ENCODE data around the gene DNAH3.
"Not testable (repeated sequence)": the region's sequence is repeated elsewhere in the genome, so short reads cannot be mapped to it uniquely, and the experiment has no call there.

Gene DNAH3

DNA sequence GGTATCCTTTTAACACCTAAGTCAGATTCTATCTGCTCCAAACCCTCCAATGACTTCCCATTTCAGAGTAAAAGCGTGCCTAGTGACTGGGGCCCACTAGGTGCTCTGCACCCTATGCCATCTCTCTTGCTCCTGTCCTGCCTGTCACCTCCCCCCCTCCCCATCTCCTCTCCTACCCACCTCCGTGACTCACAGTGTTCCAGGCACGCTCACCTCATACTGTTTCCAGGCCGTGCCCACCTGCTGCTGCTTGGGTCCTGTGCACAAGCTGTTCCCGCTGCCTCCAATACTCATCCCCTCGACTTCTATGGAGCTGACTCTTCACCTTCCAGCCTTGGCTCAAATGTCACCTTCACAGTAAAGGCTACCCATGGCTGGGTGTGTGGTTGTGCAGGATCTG lies 21.7 kb downstream of the DNAH3 start:
- no peak for DNase-seq (ENCODE audit: low spot score)

DNA sequence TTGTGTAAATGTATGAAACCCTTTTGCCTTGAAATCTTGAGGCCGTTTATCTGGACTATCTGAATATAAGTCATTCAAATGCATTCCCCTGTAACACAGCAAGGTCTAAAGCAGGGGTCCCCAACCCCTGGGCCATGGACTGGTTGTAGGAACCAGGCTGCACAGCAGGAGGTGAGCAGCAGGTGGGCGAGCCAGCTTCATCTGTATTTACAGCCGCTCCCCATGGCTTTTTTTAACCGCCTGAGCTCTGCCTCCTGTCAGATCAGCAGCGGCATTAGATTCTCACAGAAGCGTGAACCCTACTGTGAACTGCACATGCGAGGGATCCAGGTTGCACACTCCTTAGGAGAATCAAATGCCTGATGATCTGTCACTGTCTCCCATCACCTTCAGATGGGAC lies 24.1 kb downstream of the DNAH3 start:
- DNase-seq (ENCODE audit: low spot score) = no peak

DNA sequence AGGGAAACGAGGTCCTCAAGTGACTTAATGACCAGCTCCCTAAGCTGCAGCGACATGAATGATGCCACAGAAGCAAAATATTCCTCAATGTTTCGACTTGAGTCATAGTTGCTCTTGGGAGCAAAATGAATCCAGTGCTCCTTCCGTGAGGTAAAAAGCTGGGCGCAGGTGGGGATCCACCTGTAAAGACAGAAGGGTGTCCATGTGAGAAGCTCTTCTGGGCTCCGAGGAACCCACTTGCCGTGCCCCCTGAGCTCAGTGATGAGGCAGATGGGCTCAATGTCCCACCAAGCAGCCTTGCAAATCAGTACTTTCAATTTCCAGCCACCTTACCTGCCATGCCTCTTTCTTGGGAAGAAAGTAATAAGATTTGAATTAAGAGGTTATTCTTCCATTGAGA lies 25.5 kb downstream of the DNAH3 start:
- DNase-seq (ENCODE audit: low spot score) = no peak

DNA sequence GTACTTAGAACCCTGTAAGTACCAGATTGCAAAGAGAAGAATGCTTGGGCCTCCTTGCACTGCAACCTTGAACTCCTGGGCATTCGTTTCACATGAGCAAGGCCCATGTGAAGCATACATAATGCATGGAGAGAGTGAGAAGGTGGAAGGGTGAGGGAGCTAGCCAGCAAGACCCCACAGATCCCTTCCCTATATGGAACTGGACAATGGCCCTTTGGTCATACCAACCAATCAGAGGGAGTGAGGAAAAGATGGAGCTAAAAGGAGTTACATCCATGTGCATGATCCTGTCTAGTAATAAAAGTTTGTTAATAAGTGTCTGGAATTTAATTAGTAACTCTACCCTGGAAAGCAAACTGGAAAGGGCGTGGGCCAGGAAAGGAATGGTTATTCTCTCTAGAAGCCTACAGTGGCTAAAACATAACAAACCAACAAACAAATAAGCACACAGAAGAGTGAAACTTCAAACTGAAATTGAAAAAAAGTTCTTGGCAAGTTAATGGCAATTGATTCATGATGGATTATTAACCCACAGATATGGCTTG lies 29.6 kb downstream of the DNAH3 start:
- no peak for DNase-seq (ENCODE audit: low spot score)

DNA sequence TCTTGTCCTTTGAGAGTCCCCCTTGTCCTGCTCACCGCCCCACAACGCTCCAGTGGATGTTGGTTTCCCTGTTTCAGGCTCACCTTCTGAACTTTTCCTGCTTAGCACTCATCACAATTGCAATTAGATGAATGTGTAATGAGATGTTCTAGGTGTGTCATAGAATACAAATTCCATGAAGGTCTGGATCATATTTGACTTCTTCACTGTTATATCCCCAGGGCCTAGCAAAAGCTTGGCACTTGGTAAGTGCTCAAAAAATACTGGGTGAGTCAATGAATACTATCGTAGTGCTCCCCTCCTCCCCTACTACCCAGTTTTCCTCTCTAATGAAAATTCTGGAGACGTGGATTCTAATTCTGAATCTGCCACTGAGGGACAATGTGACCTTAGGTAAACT lies 33.1 kb downstream of the DNAH3 start:
- no peak for DNase-seq (ENCODE audit: low spot score)

DNA sequence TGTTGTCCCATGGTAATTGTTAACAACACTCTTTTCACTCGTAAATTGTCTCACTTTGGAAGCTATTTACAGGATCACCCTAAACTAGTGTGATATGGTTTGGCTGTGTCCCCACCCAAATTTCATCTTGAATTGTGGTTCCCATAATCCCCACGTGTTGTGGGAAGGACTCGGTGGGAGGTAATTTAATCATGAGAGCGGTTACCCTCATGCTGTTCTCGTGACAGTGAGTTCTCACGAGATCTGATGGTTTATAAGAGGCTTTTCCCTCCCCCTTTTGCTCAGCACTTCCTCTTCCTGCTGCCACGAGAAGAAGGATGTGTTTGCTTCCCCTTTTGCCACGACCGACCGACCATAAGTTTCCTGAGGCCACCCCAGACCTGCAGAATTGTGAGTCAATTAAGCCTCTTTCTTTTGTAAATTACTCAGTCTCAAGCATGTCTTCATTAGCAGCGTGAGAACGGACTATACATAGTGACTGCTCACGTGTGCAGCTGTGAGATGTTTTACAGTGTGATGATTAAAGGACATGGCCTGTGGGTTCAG lies 34.4 kb downstream of the DNAH3 start:
- no peak for DNase-seq (ENCODE audit: low spot score)

DNA sequence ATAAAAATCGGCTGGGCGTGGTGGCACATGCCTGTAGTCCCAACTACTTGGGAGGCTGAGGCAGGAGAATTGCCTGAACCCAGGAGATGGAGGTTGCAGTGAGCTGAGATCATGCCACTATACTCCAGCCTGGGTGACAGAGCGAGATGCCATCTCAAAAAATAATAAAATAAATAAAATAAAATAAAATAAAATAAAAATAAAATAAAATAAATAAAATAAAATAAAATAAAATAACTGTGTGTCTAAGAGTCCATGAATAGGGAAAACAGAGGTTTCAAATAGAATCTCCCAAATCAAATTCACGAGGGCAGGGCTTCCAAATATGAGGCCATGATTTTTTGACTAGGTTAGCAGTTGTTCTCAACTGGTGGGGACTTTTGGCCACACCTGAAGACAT lies 35.1 kb downstream of the DNAH3 start:
- not testable (repeated sequence) for DNase-seq (ENCODE audit: low spot score)

DNA sequence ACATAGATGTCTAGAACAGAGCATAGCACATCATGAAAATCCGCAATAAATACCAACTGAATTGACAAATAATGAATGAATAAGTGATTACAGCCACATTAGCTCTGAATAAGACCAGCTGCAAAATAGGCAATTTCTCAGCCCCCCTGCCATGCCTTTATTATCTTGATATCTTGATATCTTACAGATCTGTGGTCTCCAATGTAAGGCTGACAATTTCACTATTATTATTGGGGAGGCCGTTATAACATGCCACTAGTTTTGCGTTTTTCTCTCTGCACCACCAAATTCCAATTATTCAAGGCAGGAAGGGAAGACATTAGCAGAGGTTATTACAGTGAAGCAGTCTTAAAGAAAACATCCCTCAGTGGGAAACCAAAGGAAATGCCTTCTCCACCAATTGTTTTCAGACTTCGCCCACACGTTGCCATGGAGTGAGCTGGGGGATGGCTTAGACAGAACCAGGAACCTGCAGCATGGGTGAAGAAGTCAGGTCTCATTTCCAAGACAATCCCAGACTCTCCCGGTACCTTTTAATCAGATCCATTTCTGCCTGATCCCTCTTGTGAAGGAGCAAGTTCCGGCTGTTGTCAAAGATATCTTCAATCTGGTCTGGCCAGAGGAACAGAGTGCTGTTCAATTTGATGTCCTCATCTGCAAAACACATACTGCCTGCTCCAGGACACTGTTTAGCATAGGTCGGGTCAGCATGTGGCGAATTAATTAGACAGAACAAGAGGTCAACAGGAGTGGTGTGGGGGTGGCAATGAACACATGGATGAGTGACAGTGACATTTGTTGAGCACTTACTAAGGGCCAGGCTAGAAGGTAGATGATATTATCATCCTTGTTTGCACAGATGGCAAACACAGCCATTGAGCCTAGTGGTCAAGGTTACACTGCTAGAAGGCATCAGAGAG lies 46.4 kb downstream of the DNAH3 start:
- DNase-seq (ENCODE audit: low spot score) = peak; percentile 54

DNA sequence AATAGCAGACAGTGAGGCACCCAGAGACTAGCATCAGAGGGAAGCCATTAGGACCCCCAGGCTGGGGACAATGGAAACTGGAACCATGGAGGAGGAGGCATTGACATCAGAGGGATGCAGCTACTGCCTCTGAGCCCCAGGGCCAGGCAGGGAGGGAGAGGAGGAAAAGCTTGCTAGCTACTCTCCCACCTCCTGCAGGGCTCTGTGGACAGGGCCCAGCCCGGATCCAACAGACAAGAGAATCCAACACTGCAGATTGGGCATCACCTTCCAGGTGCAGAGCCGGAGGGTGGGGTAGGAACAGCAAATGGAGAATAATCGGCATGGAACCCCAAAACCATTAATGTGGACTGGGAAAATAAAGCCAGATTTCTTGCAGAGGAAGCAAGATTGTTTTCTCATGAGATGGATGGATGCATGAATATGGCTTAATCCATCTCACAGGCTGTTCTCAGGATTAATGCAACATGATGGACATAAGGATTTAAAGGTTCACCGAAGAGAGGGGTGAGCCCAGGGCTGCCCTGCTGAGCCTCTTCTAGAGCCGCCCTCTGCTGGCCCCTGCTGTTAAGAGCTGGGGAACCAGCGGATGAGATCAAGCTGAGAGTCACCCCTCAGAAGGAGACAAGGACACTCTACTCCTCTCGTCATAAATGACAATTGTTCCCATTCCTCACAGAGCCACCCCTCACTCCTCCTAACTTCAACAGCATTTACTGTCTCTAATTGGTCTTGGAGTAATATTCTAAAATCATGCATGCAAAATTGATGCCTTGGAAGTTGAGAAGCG lies 48.8 kb downstream of the DNAH3 start:
- no peak for DNase-seq (ENCODE audit: low spot score)

DNA sequence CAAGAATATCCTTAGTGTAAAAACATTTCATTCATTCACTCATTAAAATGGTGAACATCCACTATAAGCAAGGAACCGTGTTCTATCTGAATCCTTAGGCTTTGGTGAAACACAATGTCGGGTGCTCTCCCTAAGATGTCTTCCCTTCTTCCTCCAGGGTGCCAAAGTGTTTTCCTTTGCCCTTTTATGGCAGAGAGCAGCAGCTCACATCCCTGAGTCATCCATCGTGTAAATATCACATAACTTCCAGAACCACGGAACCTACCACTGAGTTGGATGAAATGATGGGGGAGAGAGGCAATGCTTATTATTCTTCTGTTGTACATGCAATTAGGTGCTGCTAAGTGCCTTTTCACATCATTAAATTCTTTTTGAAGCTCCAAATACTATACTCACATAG lies 50.2 kb downstream of the DNAH3 start:
- DNase-seq (ENCODE audit: low spot score) = peak; percentile 51

DNA sequence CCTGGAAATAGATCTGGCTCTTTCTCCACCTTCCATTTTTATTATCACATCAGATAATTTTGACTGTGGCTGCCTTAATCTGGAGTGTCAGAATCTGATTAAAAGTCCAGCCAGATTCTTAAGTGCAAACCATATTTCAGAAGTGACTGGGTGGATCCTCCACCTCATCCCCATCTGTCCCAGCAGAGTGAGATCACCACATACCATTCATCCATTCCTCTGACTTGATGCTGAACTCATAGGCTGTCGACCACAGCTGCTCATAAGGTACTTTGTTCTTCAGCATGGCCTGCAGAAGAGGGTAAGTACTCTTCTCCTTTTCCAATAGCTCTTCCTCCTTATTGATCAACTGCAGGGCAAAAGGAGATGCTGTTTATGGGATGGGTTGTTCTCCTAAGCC lies 53.5 kb downstream of the DNAH3 start:
- DNase-seq (ENCODE audit: low spot score) = peak; percentile 45

DNA sequence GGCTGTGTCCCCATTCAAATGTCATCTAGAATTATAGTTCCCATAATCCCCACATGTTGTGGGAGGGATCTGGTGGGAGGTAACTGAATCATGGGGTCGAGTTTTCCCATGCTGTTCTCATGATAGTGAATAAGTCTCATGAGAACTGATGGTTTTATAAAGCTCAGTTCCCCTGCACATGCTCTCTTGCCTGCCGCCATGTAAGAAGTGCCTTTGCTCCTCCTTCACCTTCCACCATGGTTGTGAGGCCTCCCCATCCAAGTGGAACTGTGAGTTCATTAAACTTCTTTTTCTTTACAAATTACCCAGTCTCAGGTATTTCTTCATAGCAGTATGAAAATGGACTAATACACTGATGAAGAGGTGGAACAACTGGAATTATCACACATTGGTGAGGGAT lies 55.9 kb downstream of the DNAH3 start:
- not testable (repeated sequence) for DNase-seq (ENCODE audit: low spot score)

DNA sequence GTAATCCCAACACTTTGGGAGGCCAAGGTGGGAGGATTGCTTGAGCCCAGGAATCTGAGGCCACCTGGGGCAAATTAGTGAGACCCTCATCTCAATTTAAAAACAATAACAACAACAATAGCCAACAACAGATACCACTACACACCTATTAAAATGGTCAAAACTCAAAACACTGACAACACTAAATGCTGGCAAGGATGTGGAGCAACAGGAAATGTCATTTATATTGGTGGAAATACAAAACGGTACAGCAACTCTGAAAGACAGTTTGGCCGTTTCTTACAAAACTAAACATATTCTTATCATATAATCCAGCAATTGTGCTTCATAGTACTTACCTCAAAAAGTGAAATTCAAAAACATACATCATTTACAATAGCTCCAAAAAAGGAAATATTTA lies 57.7 kb downstream of the DNAH3 start:
- DNase-seq (ENCODE audit: low spot score) = no peak

DNA sequence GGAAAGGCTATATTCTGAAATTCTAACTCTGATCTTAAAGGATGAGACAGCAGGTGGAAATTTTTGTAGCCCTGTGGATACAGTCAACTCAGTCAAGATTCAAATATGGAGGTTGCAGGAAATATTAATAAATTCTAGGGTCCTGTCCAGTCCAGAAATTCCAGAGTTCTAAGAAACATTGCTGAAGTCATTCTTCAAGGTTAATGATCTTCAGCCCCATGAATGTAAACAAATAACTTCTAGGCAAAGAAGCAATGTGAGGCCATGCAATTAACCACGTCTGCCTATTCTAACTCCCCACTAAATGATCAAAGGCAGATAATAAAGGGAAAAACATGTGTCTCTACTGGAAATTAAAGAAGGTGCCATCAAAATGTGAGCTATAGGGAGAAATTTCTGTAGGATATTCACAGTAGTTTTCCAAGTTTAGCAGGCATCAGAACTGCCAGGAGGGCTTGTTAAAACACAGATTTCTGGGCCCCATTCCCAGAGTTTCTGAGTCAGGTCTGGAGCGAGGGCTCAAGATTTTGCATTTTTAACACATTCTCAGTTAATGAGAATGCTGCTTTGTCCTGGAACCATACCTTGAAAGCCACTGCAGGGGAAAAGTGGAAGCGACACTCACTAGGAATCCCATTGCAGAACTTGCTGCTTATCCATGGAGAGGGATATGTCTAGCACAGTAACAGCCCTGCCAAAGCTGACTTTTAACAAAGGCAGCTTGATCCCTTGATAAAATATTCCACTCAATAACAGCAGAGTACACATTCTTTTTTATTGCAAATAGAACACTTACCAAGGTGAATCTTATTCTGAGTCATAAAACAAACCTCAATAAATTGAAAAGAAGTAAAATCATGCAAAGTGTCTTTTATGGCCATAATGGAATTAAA lies 61.8 kb downstream of the DNAH3 start:
- DNase-seq (ENCODE audit: low spot score) = no peak

DNA sequence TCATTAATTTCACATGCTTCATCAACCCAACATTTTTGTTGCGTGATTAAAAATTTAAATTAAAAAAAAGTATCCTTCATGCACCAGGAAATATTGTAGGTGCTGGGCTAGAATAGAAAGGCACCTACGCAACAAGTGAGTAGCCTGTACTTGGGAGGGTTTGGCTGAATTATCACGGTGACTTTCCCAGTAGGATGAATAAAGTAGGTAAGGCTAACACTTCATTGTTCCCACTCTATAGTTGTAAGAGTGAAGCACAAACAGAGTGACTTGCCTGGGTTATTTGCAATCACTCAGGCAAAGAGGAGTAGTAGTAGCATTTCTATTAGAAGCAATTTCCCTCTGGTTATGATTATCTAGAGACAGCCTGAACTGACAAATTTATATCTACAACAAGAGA lies 62.5 kb downstream of the DNAH3 start:
- DNase-seq (ENCODE audit: low spot score) = no peak

DNA sequence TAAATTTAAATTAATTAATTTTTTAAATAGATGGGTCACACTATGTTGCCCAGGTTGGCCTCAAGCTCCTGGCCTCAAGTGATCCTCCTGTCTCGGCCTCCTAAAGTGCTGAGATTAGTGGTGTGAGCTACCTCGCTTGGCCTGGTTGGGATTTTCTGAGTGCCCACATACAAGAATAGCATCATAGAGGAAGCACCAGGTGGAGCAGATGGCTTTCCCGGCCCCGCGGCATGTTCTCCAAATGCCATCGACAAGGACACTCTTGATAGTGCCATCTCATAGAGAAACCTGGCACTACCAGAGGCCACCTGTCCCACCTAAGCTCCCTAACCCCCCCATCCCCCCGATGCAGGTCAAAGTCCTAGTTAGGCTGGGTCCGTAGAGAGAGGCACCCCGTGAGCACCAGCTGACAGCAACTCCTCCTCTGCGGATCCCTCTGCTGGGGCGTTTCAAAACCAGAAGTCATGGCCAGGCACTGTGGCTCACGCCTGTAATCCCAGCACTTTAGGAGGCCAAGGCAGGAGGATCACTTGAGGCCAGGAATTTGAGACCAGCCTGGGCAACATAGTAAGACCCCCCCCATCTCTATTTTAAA lies 65.9 kb downstream of the DNAH3 start:
- DNase-seq (ENCODE audit: low spot score) = no peak

DNA sequence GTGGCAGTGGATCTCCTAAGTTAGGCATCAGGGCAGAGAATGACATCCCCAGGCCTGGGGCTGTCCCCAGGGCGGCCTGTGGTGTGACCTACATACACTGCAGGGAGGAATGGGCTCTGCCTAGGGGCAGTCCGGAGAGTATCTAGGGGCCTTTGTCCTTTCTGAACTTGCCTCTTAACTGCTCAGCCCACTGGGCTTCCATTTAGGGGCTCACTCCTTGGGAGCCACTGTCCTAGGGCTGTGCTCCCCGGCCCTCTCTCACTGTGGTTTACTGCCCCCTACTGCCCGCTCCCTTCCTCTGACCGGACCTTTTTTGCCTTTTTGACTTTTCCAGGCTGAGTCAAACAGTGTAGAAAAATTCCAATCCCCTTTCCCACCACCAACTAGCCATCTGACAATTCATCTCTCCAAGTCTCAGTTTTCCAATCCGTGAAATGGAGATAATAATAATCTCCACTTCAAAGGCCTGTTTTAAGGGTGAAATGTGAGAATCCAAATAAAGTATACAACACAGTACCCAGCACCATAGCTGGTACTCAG lies 66.8 kb downstream of the DNAH3 start:
- peak; percentile 34 for DNase-seq (ENCODE audit: low spot score)

DNA sequence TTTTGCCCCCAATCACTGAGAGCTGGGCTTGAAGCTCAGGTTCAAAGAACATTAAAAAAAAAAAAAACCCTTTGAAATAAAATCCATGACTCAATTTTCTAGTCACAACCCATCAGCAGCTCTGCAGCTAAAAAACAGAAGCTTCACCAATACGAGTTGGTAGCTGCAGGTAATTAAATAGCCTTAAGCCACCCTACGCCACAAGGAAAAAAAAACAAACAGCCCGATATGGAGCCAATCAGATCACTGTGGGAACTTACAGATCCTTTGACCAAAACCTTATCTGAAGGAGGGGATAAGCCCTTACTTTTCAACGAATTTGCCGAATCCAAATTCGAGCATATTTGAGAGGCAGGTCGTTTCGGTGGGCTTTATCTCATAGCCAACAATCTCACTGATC lies 69.3 kb downstream of the DNAH3 start:
- DNase-seq (ENCODE audit: low spot score) = no peak

DNA sequence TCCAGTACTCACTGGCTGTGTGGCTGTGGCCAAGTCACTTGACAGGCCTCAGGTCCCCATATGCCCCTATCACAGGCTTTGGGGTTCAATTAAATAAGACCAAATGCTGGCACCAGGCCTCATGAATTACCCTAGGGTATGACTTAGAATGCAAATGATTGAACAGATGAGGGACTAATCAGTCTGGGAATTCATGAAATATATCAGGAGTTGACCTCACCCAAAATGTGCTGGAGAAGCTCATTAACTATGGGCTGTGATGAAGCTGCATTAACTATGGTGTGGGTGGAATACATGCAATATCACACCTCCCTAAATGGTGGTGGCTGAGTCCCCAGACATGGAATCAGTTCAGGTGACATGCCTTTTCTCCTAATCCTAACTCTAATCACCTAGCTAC lies 72.1 kb downstream of the DNAH3 start:
- DNase-seq (ENCODE audit: low spot score) = no peak

DNA sequence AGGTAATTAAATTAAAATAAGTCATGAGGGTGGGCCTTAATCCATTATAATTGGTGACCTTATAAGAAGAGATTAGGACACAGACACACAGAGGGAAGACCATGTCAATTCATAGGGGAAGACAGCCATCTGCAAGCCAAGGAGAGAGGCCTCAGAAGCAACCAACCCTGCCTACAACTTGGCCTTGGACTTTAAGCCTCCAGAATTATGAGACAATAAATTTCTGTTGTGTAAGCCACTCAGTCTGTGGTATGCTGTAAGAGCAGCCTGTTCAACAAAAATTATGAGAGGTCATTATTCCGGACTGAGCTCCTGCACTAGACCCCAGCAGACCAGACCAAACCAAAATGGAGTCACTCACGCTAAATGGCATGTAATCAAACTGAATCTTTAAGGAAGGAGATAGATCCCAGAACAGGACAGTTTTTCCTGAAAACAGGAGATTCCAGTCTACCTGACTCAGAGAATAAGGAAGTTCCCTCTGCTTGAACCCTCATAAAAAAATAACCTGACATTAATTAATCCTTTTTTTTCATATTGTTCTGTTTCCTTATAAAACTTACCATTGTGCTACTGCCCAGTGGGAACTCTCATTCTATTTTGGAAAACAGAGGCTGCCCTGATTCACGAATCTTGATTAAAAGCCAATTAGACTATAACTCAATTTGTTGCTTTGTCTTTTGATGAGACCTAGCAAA lies 74.3 kb downstream of the DNAH3 start:
- DNase-seq (ENCODE audit: low spot score) = no peak

Measured in hepatic stellate cell (primary cell).